Hepatic stellate cell (primary cell): Measurements from ENCODE around the gene HIP1R.
"Not testable (repeated sequence)": the region's sequence is repeated elsewhere in the genome, so short reads cannot be mapped to it uniquely, and the experiment has no call there.

Experiments
- DNase-seq: peaks from one replicate; pipeline ENCODE4 v3.0.0; 2011; ENCODE audit warnings: low spot score

The HIP1R gene

GRCh38 chr12:122893208-122894153 is 58.2 kb downstream of the HIP1R start:
- peak; percentile 32 for DNase-seq

GRCh38 chr12:122894193-122895121 is 59.2 kb downstream of the HIP1R start:
- peak; percentile 21 for DNase-seq

GRCh38 chr12:122895320-122895703 is 60.1 kb downstream of the HIP1R start:
- DNase-seq, result no peak

GRCh38 chr12:122895704-122896636 is 60.7 kb downstream of the HIP1R start, which contains the start of gene VPS37B:
Gene VPS37B, minus strand, starts transcription at chr12:122896124. Its CDS starts 62 bp downstream, at chr12:122896062.
- peak; percentile 93 for DNase-seq

GRCh38 chr12:122896662-122897061 is 61.4 kb downstream of the HIP1R start:
- no peak for DNase-seq

- no peak for DNase-seq
Observed at GRCh38 chr12:122899887-122900286, 64.6 kb downstream of the HIP1R start.

- no peak for DNase-seq
Observed at GRCh38 chr12:122902854-122903692, 67.8 kb downstream of the HIP1R start.

- DNase-seq, result no peak
Observed at GRCh38 chr12:122903693-122904034, 68.4 kb downstream of the HIP1R start.

GRCh38 chr12:122905258-122905657 is 70.0 kb downstream of the HIP1R start:
- DNase-seq, result not testable (repeated sequence)

- DNase-seq, result no peak
Observed at GRCh38 chr12:122908915-122909314, 73.7 kb downstream of the HIP1R start.

GRCh38 chr12:122909442-122910288 is 74.4 kb downstream of the HIP1R start:
- no peak for DNase-seq
